Neutrophil (primary cell): ENCODE data around the gene C2CD2L.

Experiments used
- H3K27ac ChIP-seq: fragments of 200-600 bp; sonication (generic); 2 replicates; pipeline ENCODE4 v1.5.1; 2016; ENCODE audit warnings: mild to moderate bottlenecking, moderate library complexity
- H3K27me3 ChIP-seq: fragments of 200-600 bp; sonication (generic); 2 replicates; pipeline ENCODE4 v1.6.0; 2016; ENCODE audit warnings: mild to moderate bottlenecking
- H3K36me3 ChIP-seq: fragments of 200-600 bp; sonication (generic); 2 replicates; pipeline ENCODE4 v1.5.1; 2017
- H3K4me1 ChIP-seq, 2 experiments: fragments of 200-600 bp in 1 of 2; sonication (generic) in 1 of 2; 1 replicate in 1 of 2; 2 replicates in 1 of 2; pipeline versions ENCODE4 v1.5.1 to v1.6.1; 2013 to 2016; ENCODE audit warnings: low read depth in 1 of 2, low read length in 1 of 2, mild to moderate bottlenecking in 1 of 2, moderate library complexity in 1 of 2; ENCODE audit not compliant: control insufficient read depth in 1 of 2, insufficient read depth in 1 of 2
- H3K4me3 ChIP-seq, 2 experiments: fragments of 200-600 bp in 1 of 2; sonication (generic) in 1 of 2; 1 replicate in 1 of 2; 2 replicates in 1 of 2; pipeline ENCODE4 v1.5.1; 2013 to 2016; ENCODE audit warnings: low read depth in 1 of 2, low read length in 1 of 2, mild to moderate bottlenecking in 1 of 2, moderate library complexity in 1 of 2
- H3K9me3 ChIP-seq: fragments of 200-600 bp; sonication (generic); 2 replicates; pipeline ENCODE4 v1.5.1; 2016
- CTCF ChIP-seq: fragments of 200-600 bp; sonication (generic); IDR thresholded peaks from 2 replicates; pipeline ENCODE4 v1.5.1; 2016; ENCODE audit warnings: antibody characterized with exemption

C2CD2L gene

GRCh38 chr11:119110439-119110838 lies 3.3 kb downstream of the C2CD2L start:
- Histone ChIP-seq H3K27ac (peak overlapping the region; percentile 98), H3K36me3 (peaks cover 46% of the 10 kb centered on the region), H3K27me3 (no peaks in the 10 kb centered on the region), H3K4me3 (no peak overlapping the region), H3K4me1 (peaks cover 45 to 61% of the 10 kb centered on the region in 2 experiments), H3K9me3 (no peaks in the 10 kb centered on the region)
- no peak for TF ChIP-seq CTCF

GRCh38 chr11:119111361-119111925 lies 4.3 kb downstream of the C2CD2L start:
- peak overlapping the region; percentile 98 for H3K27ac ChIP-seq
- H3K36me3 ChIP-seq: peaks cover 52% of the 10 kb centered on the region
- H3K4me1 ChIP-seq: peaks cover 44 to 62% of the 10 kb centered on the region in 2 experiments
- H3K4me3 ChIP-seq: no peak overlapping the region
- no peaks in the 10 kb centered on the region for H3K27me3 ChIP-seq
- H3K9me3 ChIP-seq: no peaks in the 10 kb centered on the region
- no peak for TF ChIP-seq CTCF

GRCh38 chr11:119112314-119113020 lies 5.3 kb downstream of the C2CD2L start:
- no peaks in the 10 kb centered on the region for H3K27me3 ChIP-seq
- H3K4me3 ChIP-seq: no peak overlapping the region
- H3K9me3 ChIP-seq: no peaks in the 10 kb centered on the region
- H3K27ac ChIP-seq: no peak overlapping the region
- no peak for TF ChIP-seq CTCF
- peaks cover 58% of the 10 kb centered on the region for H3K36me3 ChIP-seq
- peaks cover 49 to 63% of the 10 kb centered on the region in 2 experiments for H3K4me1 ChIP-seq

- no peaks in the 10 kb centered on the region for H3K27me3 ChIP-seq
- no peak overlapping the region for H3K4me3 ChIP-seq
- peaks cover 43 to 56% of the 10 kb centered on the region in 2 experiments for H3K4me1 ChIP-seq
- no peak for TF ChIP-seq CTCF
- H3K9me3 ChIP-seq: no peaks in the 10 kb centered on the region
- H3K36me3 ChIP-seq: peaks cover 58% of the 10 kb centered on the region
- peak overlapping the region; percentile 17 for H3K27ac ChIP-seq
Observed at GRCh38 chr11:119113716-119114115, 6.6 kb downstream of the C2CD2L start.

- Histone ChIP-seq H3K27ac (peak overlapping the region; percentile 87), H3K27me3 (no peaks in the 10 kb centered on the region), H3K9me3 (no peaks in the 10 kb centered on the region), H3K4me3 (no peak overlapping the region), H3K36me3 (peaks cover 58% of the 10 kb centered on the region), H3K4me1 (peaks cover 36 to 49% of the 10 kb centered on the region in 2 experiments)
- no peak for TF ChIP-seq CTCF
Observed at GRCh38 chr11:119114351-119114750, 7.2 kb downstream of the C2CD2L start.
